ENCODE measurements around the gene GNL3L. TPM values are rescaled to one million over a fixed set of nuclear protein-coding genes. Genes with fewer than 3 reads are reported as not detected.
"Not testable (repeated sequence)": the region's sequence is repeated elsewhere in the genome, so short reads cannot be mapped to it uniquely, and the experiment has no call there.

GNL3L gene
- total RNA-seq, 1 donor from 2014 or later: 35.4 TPM

DNA sequence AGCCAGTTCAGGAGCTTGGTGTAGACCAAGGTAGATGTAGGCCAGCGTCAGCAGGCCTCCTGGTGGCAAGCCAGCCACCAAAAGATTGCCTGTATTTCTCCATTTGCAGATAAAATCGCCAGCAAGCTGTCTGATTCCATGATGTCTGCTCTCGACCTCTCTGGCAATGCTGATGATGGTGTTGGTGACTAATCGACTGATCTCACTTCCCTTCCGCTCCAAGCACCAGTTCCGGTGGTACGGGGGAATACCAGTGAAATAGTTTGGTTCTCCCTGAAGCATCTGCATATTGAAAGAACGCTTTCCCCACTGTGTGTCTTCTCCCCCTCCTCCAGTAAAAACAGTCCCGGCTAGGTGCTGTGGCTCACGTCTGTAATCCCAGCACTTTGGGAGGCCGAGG, 30.4 kb downstream of the GNL3L start:
- DNase-seq: peak; percentile 62

DNA sequence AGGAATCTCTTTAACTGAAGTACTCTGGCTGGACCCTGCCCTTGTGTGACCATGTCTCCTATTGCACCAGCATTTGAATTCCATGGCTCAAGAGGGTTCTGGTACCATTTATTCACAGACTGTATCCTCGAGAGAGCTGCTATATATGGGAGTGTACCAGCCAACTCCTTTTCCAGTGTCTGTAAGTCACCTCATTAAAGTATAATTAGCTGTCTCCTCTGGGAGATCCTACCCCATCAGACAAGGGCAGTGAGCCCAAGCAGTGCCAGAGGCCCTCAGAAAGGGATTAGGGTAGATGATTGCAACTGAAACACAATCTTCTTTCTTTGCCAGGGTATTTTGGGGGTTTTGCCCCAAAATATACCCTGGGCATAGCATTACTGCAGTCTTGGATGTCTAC, 31.6 kb downstream of the GNL3L start:
- no peak for DNase-seq

DNA sequence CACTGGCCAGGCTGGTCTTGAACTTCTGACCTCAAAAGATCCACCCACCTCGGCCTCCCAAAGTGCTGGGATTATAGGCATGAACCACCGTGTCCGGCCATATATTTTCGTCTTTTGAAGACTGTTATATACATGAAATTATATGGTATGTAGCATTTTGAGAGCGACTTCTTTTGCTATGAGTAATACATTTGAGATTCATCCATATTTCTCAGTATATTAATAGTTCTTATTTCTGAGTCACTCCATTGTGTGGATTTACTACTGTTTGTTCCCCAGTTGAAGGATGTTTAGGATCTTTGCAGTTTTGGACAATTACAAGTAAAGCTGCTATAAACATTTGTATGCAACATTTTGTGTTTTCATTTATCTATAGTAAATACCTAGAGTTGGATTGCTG, 34.9 kb downstream of the GNL3L start:
- DNase-seq: no peak

DNA sequence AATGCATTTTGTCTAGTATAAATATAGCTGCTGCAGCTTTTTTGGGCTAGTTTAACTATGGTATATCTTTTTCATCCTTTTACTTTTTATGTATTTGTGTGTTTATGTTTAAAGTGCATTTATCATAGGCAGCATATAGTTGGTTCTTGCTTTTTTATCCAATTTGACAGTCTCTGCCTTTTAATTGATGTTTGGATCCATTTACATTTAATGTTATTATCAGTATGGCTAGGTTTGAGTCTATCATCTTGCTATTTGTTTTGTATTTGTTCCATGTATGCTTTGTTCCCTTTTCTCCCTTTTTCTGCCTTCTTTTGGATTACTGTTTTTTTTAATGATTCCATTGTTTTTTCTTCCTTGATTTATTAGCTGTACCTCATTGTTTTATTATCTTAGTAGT, 40.3 kb downstream of the GNL3L start:
- DNase-seq: no peak

DNA sequence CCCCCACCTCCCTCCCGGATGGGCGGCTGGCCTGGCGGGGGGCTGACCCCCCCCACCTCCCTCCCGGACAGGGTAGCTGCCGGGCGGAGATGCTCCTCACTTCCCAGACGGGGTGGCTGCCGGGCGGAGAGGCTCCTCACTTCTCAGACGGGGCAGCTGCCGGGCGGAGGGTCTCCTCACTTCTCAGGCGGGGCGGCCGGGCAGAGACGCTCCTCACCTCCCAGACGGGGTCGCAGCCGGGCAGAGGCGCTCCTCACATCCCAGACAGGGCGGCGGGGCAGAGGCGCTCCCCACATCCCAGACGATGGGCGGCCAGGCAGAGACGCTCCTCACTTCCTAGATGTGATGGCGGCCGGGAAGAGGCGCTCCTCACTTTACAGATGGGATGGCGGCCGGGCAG, 42.6 kb downstream of the GNL3L start:
- DNase-seq: not testable (repeated sequence)

DNA sequence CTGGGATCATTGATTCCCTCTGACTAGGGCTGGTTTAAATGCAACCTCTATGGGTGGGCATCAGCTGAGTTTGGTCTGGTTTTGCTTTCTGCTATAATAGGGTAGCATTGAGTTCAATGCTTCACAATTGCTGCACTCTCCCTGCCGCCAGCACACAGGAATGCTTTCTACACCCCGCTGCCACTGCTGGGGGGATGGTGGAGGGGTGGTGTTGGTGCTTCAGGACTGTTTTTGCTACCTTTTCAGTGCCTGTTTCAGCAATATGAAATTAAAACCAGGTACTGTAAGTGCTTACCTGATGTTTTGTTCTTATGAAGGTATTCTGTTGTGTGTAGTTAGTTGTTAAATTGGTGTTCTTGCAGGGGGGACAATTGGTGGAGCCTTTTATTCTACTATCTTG, 67.7 kb downstream of the GNL3L start:
- DNase-seq: no peak

DNA sequence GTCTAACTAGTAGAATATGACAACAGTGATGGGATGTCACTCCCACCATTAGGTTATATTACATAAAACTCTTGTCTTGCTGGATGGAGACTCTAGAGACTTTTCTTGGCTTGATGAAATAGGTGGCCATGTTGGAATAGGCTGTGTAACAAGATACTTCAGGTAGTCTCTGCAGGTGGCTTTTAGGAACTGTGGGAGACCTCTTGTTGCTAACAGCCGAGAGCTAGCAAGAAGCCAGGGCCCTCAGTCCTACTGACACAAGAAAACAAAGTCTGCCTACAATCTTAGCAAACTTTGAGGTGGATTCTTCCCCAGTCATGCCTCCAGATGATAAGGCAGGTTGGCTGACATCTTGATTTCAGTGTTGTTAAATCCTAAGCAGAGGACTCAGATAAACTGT, 72.5 kb downstream of the GNL3L start:
- no peak for DNase-seq

Other genes with a start within 250 kb of the GNL3L start
- gene WNK3, start 172.2 kb upstream of the GNL3L start, total RNA-seq: 0.60 and 1.0 TPM in 2 replicates
- gene TSR2, start 89.8 kb upstream of the GNL3L start, total RNA-seq: 13.3 and 17.5 TPM in 2 replicates
- gene FGD1, start 34.0 kb upstream of the GNL3L start, total RNA-seq: 2.4 and 3.2 TPM in 2 replicates

All from dermis blood vessel endothelial cell (primary cell).